Epithelial cell of esophagus (primary cell): ENCODE data around the gene MTNR1B.

Experiments
- DNase-seq: peaks from one replicate; pipeline ENCODE4 v3.0.0; 2010; ENCODE audit warnings: low read depth
- H3K4me3 ChIP-seq: 2 replicates; pipeline ENCODE4 v1.5.1; 2011; ENCODE audit warnings: mild to moderate bottlenecking, low read length, control low read depth
- TF ChIP-seq, protein P1 (sequence below): IDR thresholded peaks from 2 replicates; pipeline ENCODE4 v1.5.1; 2011; ENCODE audit warnings: low read depth, mild to moderate bottlenecking, low read length, control low read depth, inconsistent platforms; ENCODE audit not compliant: insufficient read depth; ENCODE audit errors: missing control alignments

MTNR1B gene

DNA sequence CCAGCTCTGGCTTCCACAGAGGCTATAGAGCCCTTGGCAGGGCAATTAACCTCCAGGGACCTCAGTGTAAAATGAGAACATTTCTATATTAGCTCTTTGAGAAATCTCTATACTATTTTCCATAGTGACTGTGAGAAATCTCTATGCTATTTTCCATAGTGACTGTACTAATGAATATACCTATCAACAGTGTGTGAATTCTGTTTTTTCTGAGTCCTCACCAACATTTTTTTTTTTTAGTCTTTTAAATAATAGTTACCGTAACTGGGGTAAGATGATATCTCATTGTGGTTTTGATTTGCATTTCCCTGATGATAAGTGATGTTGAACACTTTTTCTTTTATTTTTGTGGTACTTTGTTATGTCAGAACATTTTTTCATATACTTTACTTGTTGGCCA is 7.0 kb upstream of the MTNR1B start:
- H3K4me3 ChIP-seq, result no peak overlapping the region
- TF ChIP-seq, protein P1, sequence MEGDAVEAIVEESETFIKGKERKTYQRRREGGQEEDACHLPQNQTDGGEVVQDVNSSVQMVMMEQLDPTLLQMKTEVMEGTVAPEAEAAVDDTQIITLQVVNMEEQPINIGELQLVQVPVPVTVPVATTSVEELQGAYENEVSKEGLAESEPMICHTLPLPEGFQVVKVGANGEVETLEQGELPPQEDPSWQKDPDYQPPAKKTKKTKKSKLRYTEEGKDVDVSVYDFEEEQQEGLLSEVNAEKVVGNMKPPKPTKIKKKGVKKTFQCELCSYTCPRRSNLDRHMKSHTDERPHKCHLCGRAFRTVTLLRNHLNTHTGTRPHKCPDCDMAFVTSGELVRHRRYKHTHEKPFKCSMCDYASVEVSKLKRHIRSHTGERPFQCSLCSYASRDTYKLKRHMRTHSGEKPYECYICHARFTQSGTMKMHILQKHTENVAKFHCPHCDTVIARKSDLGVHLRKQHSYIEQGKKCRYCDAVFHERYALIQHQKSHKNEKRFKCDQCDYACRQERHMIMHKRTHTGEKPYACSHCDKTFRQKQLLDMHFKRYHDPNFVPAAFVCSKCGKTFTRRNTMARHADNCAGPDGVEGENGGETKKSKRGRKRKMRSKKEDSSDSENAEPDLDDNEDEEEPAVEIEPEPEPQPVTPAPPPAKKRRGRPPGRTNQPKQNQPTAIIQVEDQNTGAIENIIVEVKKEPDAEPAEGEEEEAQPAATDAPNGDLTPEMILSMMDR, result no peak
- DNase-seq, result no peak

DNA sequence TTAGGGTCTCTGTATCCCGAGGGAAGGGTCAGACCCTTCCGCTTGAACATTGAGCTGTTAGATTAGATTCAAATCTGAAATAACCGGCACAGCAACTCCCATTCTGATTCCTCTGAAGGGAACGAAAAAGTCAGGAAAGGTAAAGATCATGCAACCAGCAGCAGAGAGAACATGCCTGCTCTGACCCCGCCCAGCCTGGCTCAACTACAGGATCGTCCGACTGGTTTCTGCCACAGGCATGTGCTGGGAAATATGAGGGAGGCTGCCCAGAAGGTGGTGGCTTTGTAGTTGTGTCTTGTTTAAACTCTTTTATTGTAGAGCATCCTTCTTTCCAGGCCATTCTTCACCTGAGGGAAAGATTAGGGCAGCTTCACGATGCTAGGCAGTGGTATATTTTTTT is 5.0 kb upstream of the MTNR1B start:
- TF ChIP-seq, protein P1, result no peak
- H3K4me3 ChIP-seq, result no peak overlapping the region
- peak; percentile 82 for DNase-seq

DNA sequence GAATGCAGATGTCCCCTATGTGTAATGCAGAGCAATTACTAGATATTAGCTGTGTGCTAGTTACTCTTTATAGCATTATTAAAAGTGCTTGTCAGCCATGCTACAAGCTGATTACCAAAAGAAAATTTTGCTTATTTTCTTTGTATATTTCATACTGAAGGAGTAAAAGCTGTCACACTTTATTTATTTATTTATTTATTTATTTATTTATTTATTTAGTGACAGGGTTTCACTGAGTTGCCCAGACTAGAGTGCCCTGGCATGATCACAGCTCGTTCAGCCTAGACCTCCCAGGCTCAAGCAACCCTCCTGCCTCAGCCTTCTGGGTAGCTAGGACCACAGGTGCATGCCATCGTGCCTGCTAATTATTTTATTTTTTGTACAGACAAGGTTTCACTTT is 4.3 kb upstream of the MTNR1B start:
- no peak overlapping the region for H3K4me3 ChIP-seq
- TF ChIP-seq, protein P1, result no peak
- no peak for DNase-seq

DNA sequence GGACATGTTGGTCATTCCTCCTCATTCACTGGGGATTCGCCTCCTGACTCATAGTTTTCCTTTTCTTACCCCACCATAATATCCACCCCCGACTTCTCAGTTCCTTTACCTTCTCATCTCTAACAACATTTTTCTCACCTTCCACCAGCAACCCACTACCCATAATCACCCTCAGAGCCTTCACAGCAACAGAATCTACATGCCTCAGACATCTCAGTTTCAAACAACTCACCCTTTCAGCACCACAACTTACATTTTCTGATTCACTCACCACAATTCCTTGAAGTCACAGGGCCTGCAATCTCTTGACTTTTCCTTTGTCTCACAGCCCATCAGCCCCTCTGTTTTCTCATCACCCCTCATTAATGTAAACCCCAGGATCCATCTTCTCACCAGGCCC is 2.3 kb upstream of the MTNR1B start:
- no peak for DNase-seq
- H3K4me3 ChIP-seq, result no peak overlapping the region
- TF ChIP-seq, protein P1, result no peak

DNA sequence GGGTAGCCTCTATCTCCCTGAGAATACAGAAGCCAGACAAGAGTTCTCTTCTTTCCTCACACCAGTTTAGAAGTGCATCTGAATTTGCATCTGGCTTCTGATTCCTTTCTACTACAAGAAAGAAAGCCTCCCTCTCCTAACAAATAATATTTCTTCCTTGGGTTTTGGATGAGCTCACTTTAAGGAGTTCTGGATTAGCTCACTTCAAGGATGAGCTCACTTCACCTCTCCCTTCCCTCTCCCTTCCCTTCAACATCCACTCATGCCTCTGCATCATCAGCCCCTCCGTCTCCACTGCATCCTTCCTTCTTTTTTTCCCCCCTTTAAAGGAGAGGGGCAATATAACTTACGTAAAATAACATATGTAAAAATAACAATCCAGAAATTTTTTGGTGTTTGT is 1.6 kb upstream of the MTNR1B start:
- no peak for DNase-seq
- no peak overlapping the region for H3K4me3 ChIP-seq
- TF ChIP-seq, protein P1, result no peak

DNA sequence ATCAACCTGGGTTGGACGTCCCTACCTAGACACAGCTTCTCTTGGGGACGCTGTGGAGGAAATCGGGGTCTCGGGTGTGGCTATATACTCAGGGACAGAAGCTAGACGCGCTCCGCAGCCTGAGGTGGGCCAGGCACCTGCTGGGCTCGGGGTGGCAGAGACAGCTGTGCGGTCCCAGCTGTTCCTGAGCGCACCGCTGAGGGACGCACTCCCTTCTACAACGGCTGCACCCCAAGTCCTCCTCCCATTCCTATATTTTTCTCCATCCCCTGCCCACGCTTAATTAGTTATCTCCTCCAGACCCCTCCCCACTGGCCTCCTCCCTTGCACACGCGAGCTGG is 188 bp upstream of the MTNR1B start:
- TF ChIP-seq, protein P1, result no peak

DNA sequence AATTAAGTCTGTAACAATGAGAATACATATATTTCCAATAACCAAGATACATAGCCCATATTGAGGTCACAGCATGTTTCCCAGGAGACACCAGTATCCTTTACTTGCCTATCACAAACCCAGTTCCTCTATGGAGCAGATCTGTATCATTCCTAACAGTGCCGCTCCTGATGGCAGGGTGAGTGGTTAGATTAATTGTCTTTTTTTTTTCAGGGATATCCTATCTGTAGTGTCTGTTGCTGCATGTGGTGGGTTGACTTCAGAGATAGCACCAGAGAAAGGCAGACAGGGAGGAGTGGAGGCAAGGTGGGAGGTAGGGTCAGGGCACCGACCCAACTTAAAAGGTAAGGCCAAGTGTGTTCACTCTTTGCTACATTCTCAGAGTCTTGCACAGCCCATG is 2.8 kb downstream of the MTNR1B start:
- TF ChIP-seq, protein P1, result no peak
- no peak for DNase-seq
- no peak overlapping the region for H3K4me3 ChIP-seq

More for the DNA sequence above, 188 bp upstream of the MTNR1B start:
- no peak for DNase-seq
- no peak overlapping the region for H3K4me3 ChIP-seq
